MCF 10A (cell line): ENCODE results near the gene PTPRT. TPM values are rescaled to one million over a fixed set of nuclear protein-coding genes. Genes with fewer than 3 reads are reported as not detected.

Experiments
- BruUV-seq: library from RNA; stranded (reverse); fragments of 400-500 nt; replicated peaks from 2 replicates; lab custom pipeline; 2021; lab: Mats Ljungman, UMichigan
- CTCF ChIA-PET: fragments of 300-600 bp; sonication (Branson Sonifier 250); formaldehyde crosslinking; extraction: SDS; loops from one replicate; lab custom pipeline; 2021; ENCODE audit warnings: antibody characterized with exemption, inconsistent platforms; lab: Yijun Ruan, JAX
- POLR2A ChIA-PET: fragments of 300-600, 350-650 bp; sonication (Branson Sonifier 250); formaldehyde crosslinking; extraction: SDS; loops from one replicate; lab custom pipeline; 2020; ENCODE audit warnings: antibody characterized with exemption, inconsistent platforms; lab: Yijun Ruan, JAX
- DNase-seq: peaks from one replicate; pipeline ENCODE4 v3.0.0-alpha.2; 2018; ENCODE audit not compliant: unreplicated experiment
- H3K27ac Mint-ChIP-seq: one replicate; pipeline ENCODE4 v1.8.0; 2022; ENCODE audit warnings: mild to moderate bottlenecking, low read depth, mixed read lengths; ENCODE audit not compliant: unreplicated experiment
- H3K27me3 Mint-ChIP-seq: one replicate; pipeline ENCODE4 v1.8.0; 2022; ENCODE audit warnings: mixed read lengths; ENCODE audit not compliant: insufficient read depth, unreplicated experiment
- H3K36me3 Mint-ChIP-seq: one replicate; pipeline ENCODE4 v1.8.0; 2022; ENCODE audit warnings: mild to moderate bottlenecking, moderate library complexity, mixed read lengths; ENCODE audit not compliant: insufficient read depth, unreplicated experiment
- H3K4me1 Mint-ChIP-seq: one replicate; pipeline ENCODE4 v1.8.0; 2022; ENCODE audit warnings: mixed read lengths; ENCODE audit not compliant: insufficient read depth, unreplicated experiment
- H3K4me3 Mint-ChIP-seq: one replicate; pipeline ENCODE4 v1.8.0; 2022; ENCODE audit warnings: mild to moderate bottlenecking, moderate library complexity, mixed read lengths; ENCODE audit not compliant: unreplicated experiment
- H3K9me3 Mint-ChIP-seq: one replicate; pipeline ENCODE4 v1.8.0; 2022; ENCODE audit warnings: mixed read lengths; ENCODE audit not compliant: unreplicated experiment
- CTCF ChIP-seq: fragments of 200-600 bp; IDR thresholded peaks from one replicate; pipeline ENCODE4 v1.8.0; 2022; ENCODE audit warnings: antibody characterized with exemption, mild to moderate bottlenecking; ENCODE audit not compliant: unreplicated experiment
- intact Hi-C: fragments of 100-400 bp; cut with micrococcal nuclease; formaldehyde crosslinking; loops from 2 replicates; pipeline ENCODE4 v1.14.1; 2022
- total RNA-seq: library from RNA; stranded (reverse); gene quantifications from 2 replicates; pipeline ENCODE4 v1.2.3, GENCODE V29; 2022

Gene PTPRT
- total RNA-seq, 1 experiment from 2014 or later: not detected

DNA sequence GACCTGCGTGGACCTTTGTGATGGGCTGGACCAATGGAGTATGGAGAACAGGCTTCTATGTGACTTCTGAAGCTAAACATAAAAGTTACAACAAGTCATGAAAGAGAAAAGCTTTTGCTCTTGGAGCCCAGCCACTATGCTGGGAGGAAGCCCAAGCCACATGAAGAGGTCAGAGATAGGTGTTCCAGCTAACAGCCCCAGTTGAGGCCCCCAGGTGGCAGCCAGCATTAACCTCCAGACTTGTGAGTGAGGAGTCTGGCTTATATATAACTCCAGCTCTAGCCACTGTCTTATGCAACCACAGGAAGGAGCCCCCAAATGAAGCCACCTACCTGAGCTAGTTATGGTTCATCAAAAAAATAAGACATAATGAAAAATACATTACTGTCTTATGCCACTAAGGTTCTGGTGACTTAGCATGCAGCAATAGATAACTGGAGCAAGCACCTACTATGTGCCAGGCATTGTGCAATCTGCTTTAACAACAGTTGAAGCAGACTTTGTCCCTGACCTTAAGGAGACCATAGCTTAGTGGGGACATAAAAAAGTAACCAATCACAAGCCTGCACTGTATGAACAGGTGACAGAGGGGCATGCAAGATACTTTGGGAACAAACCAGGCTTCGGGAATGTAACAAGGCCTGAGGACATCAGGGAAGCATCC lies 599.6 kb downstream of the PTPRT start:
- no peak overlapping the region for H3K27ac Mint-ChIP-seq
- no peak for TF ChIP-seq CTCF
- no peaks in the 10 kb centered on the region for H3K36me3 Mint-ChIP-seq
- no peak for DNase-seq
- peaks cover 24% of the 10 kb centered on the region for H3K9me3 Mint-ChIP-seq
- no peaks in the 10 kb centered on the region for H3K4me1 Mint-ChIP-seq
- no TSS peak for BruUV-seq
- no peaks in the 10 kb centered on the region for H3K27me3 Mint-ChIP-seq
- POLR2A ChIA-PET: no interaction called here
- no peak overlapping the region for H3K4me3 Mint-ChIP-seq
- intact Hi-C loops: no loop called here
- CTCF ChIA-PET: interaction anchor here (1.6 kb wide), 1 partner anchor 58 kb away, joined by 3 read pairs; no protein-coding TSS in a partner anchor

DNA sequence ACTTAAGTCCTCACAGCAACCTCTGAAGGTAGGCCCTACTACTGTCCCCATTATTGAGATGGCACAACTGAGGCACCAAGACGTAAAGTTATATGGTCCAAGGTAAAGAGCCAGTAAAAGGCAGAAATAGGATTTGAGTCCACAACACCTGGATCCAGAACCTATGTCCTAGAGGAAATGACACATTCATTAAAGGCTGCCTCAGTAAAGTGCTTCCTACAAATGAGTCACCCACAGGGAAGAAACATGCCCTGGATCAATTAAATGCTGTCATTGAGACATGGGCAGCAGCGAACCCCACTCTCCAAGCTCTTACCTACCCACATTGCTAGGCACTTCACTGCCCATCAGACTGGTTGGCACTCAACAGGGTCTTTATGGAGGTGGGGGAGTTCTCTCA lies 600.9 kb downstream of the PTPRT start:
- no peaks in the 10 kb centered on the region for H3K4me1 Mint-ChIP-seq
- intact Hi-C loops: no loop called here
- no peak overlapping the region for H3K4me3 Mint-ChIP-seq
- peaks cover 31% of the 10 kb centered on the region for H3K9me3 Mint-ChIP-seq
- DNase-seq: no peak
- TF ChIP-seq CTCF: no peak
- BruUV-seq: no TSS peak
- no peaks in the 10 kb centered on the region for H3K27me3 Mint-ChIP-seq
- no peaks in the 10 kb centered on the region for H3K36me3 Mint-ChIP-seq
- ChIA-PET CTCF (no interaction called here), POLR2A (no interaction called here)
- no peak overlapping the region for H3K27ac Mint-ChIP-seq

- intact Hi-C loops: no loop called here
- no peak overlapping the region for H3K4me3 Mint-ChIP-seq
- no peaks in the 10 kb centered on the region for H3K36me3 Mint-ChIP-seq
- H3K4me1 Mint-ChIP-seq: no peaks in the 10 kb centered on the region
- ChIA-PET CTCF (interaction anchor here (0.6 kb wide), 2 partner anchors 14 to 79 kb away, joined by 3 read pairs; no protein-coding TSS in a partner anchor), POLR2A (no interaction called here)
- H3K9me3 Mint-ChIP-seq: peaks cover 27% of the 10 kb centered on the region
- BruUV-seq: no TSS peak
- no peak for TF ChIP-seq CTCF
- H3K27ac Mint-ChIP-seq: no peak overlapping the region
- DNase-seq: no peak
- no peaks in the 10 kb centered on the region for H3K27me3 Mint-ChIP-seq
Measured at GRCh38 chr20:42587427-42587826, 602.3 kb downstream of the PTPRT start.

DNA sequence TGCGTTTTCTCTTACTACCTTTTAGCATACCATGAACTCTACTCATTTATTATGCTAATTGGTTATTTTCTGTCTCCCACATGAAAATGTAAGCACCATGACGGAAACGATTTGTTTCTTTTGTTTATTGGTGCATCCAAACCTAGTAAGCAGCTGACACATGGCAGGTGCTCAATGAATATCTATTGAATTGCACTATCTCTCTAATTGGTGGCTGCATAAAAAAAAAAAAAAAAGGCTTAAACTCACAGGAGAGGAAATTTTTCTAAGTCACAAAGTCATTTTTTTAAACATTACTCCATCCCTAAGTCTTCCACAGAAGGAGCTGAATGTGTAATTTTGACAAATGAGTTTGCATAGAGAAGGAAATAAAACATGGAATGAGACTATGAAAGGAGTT lies 608.4 kb downstream of the PTPRT start:
- no TSS peak for BruUV-seq
- Mint-ChIP-seq H3K9me3 (peaks cover 38% of the 10 kb centered on the region), H3K27ac (no peak overlapping the region), H3K4me1 (no peaks in the 10 kb centered on the region), H3K27me3 (no peaks in the 10 kb centered on the region), H3K36me3 (no peaks in the 10 kb centered on the region), H3K4me3 (no peak overlapping the region)
- intact Hi-C loops: no loop called here
- ChIA-PET POLR2A (no interaction called here), CTCF (interaction anchor here (0.6 kb wide), 1 partner anchor 98 kb away, joined by 5 read pairs; no protein-coding TSS in a partner anchor)
- no peak for DNase-seq
- TF ChIP-seq CTCF: no peak
